K562 (cell line): Measurements from ENCODE around the gene NCOA1. TPM values are rescaled to one million over a fixed set of nuclear protein-coding genes. Genes with fewer than 3 reads are reported as not detected.
A peak's percentile ranks its signal among the peaks of the same experiment; 100 is the strongest.

Experiments used
- BRD4 ChIP-seq: fragments of 200-600 bp; sonication (generic); IDR thresholded peaks from 2 replicates; pipeline ENCODE4 v1.6.1; 2017; ENCODE audit warnings: inconsistent platforms
- CREB3L1 ChIP-seq: fragments of 450-650 bp; IDR thresholded peaks from 2 replicates; pipeline ENCODE4 v1.6.1; 2014; ENCODE audit warnings: low read depth, mild to moderate bottlenecking, moderate library complexity, borderline replicate concordance
- CREM ChIP-seq: IDR thresholded peaks from 2 replicates; pipeline ENCODE4 v1.6.1; 2014; ENCODE audit warnings: antibody characterized with exemption, low read depth
- DACH1 ChIP-seq: fragments of 450-650 bp; IDR thresholded peaks from 2 replicates; pipeline ENCODE4 v1.6.1; 2018; ENCODE audit not compliant: partially characterized antibody
- ESRRA ChIP-seq: fragments of 450-650 bp; IDR thresholded peaks from 2 replicates; pipeline ENCODE4 v1.6.1; 2014; ENCODE audit warnings: low read depth, mild to moderate bottlenecking, moderate library complexity, borderline replicate concordance
- ETV1 ChIP-seq: fragments of 450-650 bp; conservative IDR thresholded peaks from 2 replicates; pipeline ENCODE4 v1.6.1; 2016; ENCODE audit warnings: missing genetic modification characterization, control low read depth, low read depth, missing compliant biosample characterization
- FOXK2 ChIP-seq, 2 experiments: fragments of 450-650 bp; IDR thresholded peaks in 1 of 2; conservative IDR thresholded peaks in 1 of 2; 2 replicates each; pipeline ENCODE4 v1.6.1; 2016; ENCODE audit warnings: low read depth in 2 of 2, mild to moderate bottlenecking in 1 of 2
- FOXM1 ChIP-seq, 2 experiments: fragments of 450-650 bp in 1 of 2; sonication (generic) in 1 of 2; formaldehyde crosslinking in 1 of 2; IDR thresholded peaks; 2 replicates each; pipeline versions ENCODE4 v1.6.1 to v1.9.0; 2017 to 2022; ENCODE audit warnings: low read depth in 2 of 2, mild to moderate bottlenecking in 2 of 2, missing genetic modification reagents in 1 of 2, moderate library complexity in 1 of 2
- NCOA2 ChIP-seq, 2 experiments: fragments of 450-650 bp; IDR thresholded peaks; 2 replicates each; pipeline ENCODE4 v1.6.1; 2018; ENCODE audit warnings: mild to moderate bottlenecking in 2 of 2, moderate library complexity in 1 of 2; ENCODE audit not compliant: partially characterized antibody in 2 of 2
- NFE2 ChIP-seq: IDR thresholded peaks from 2 replicates; pipeline ENCODE4 v1.6.1; 2014; ENCODE audit warnings: antibody characterized with exemption, low read depth
- ZKSCAN1 ChIP-seq: fragments of 150-350 bp; IDR thresholded peaks from 2 replicates; pipeline ENCODE4 v1.6.1; 2016; ENCODE audit warnings: low read depth, low read length
- ZNF212 ChIP-seq: fragments of 450-650 bp; formaldehyde crosslinking; IDR thresholded peaks from 2 replicates; pipeline ENCODE4 v1.4.0; 2020; ENCODE audit warnings: mild to moderate bottlenecking
- ZNF584 ChIP-seq: fragments of 200-800 bp; sonication (Bioruptor generic); IDR thresholded peaks from 2 replicates; pipeline ENCODE4 v1.6.1; 2016; ENCODE audit warnings: low read depth, mild to moderate bottlenecking, missing genetic modification characterization, missing compliant biosample characterization
- ZNF785 ChIP-seq: fragments of 250-450 bp; sonication (Bioruptor Pico); IDR thresholded peaks from 2 replicates; pipeline ENCODE4 v1.4.0; 2020; ENCODE audit warnings: mild to moderate bottlenecking
- polyA plus RNA-seq, 8 experiments: library from polyadenylated mRNA; depleted of rRNA in 4 of 8; stranded (reverse) in 5 of 8; unstranded in 3 of 8; fragments of >200 nt; fragmentation: Nextera tagmentation in 2 of 8; fragmentation: Illumina TruSeq in 1 of 8; extraction: Ambion mirVana in 2 of 8; extraction: Trizol in 1 of 8; gene quantifications; 2 replicates each; pipeline versions ENCODE4 v1.2.1 to v1.2.3, GENCODE V29; 2011 to 2014; ENCODE audit warnings: inconsistent platforms in 1 of 8, missing spikeins in 1 of 8
- total RNA-seq, 7 experiments: library from RNA; depleted of rRNA in 6 of 7; stranded (reverse); fragments of >200 nt in 6 of 7; fragmentation: Illumina TruSeq in 2 of 7; extraction: Trizol in 2 of 7; gene quantifications; 2 replicates each; pipeline versions ENCODE4 v1.2.1 to v1.2.3, GENCODE V29; 2011 to 2021; ENCODE audit warnings: low replicate concordance in 1 of 7
- TF ChIP-seq, protein P1 (sequence below): fragments of 250-450 bp; sonication (Bioruptor Pico); IDR thresholded peaks from 2 replicates; pipeline ENCODE4 v1.5.0; 2022; ENCODE audit warnings: mild to moderate bottlenecking
- TF ChIP-seq, protein P2 (sequence below): fragments of 250-450 bp; sonication (Bioruptor Pico); IDR thresholded peaks from 2 replicates; pipeline ENCODE4 v1.5.0; 2020; ENCODE audit warnings: mild to moderate bottlenecking, borderline replicate concordance
- TF ChIP-seq, protein P3 (sequence below): sonication (generic); formaldehyde crosslinking; IDR thresholded peaks from 2 replicates; pipeline ENCODE4 v1.8.0; 2022; ENCODE audit warnings: missing genetic modification reagents, mild to moderate bottlenecking, moderate library complexity, borderline replicate concordance
- TF ChIP-seq, protein P4 (sequence below), 2 experiments: fragments of 450-650 bp in 1 of 2; sonication (generic) in 1 of 2; formaldehyde crosslinking in 1 of 2; IDR thresholded peaks in 1 of 2; conservative IDR thresholded peaks in 1 of 2; 2 replicates each; pipeline versions ENCODE4 v1.6.1 to v1.8.1; 2016 to 2023; ENCODE audit warnings: mild to moderate bottlenecking in 2 of 2, moderate library complexity in 2 of 2, inconsistent platforms in 1 of 2, missing genetic modification reagents in 1 of 2

Gene NCOA1
- total and polyA plus RNA-seq, 9 of the 15 experiments (the other 6 are each of a cell fraction or from before 2014, with no cell fraction given): 4.9 to 25.7 (median 17.0) TPM

DNA sequence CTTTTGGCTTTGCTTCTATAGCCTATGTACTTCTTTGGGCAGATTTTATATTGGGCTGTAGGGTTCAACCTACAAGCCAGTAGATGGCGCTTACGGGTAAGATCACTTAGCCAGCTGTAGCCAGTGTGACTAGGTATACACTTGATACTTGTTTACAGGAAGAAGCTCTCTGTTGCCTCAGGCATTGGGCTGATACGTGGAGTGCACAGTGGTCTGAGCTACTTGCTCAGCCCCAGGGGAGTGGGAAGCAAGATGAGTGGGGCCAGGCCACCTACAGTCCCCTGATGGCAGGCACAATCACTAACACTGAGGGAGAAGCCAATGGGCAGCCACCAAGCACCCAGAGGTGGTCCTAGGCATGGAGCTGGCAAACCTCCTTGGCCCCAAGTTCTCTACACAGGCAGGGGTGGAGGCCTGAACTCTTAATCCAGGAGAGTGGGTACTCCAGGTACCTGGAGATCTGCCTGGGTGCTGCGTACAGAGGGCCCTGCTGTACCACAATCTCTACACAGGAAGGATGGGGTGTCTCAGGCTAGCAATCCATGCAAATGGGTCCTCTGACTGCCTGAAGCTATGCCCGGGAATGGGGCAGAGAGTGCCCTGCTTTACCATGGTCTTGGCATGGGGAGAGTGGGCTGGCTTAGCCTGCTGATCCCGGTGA, 122.2 kb downstream of the NCOA1 start (continued):
- TF ChIP-seq, protein P1, sequence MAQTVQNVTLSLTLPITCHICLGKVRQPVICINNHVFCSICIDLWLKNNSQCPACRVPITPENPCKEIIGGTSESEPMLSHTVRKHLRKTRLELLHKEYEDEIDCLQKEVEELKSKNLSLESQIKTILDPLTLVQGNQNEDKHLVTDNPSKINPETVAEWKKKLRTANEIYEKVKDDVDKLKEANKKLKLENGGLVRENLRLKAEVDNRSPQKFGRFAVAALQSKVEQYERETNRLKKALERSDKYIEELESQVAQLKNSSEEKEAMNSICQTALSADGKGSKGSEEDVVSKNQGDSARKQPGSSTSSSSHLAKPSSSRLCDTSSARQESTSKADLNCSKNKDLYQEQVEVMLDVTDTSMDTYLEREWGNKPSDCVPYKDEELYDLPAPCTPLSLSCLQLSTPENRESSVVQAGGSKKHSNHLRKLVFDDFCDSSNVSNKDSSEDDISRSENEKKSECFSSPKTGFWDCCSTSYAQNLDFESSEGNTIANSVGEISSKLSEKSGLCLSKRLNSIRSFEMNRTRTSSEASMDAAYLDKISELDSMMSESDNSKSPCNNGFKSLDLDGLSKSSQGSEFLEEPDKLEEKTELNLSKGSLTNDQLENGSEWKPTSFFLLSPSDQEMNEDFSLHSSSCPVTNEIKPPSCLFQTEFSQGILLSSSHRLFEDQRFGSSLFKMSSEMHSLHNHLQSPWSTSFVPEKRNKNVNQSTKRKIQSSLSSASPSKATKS (CRISPR knock-in tag): no peak
- no peak for TF ChIP-seq CREM
- no peak for TF ChIP-seq ZNF584
- no peak for TF ChIP-seq ZNF212
- TF ChIP-seq DACH1: no peak
- no peak for TF ChIP-seq NCOA2 (IDR thresholded peaks at IDR 0.05; ENCODE audit: partially characterized antibody in 2 of 2)
- TF ChIP-seq ZKSCAN1: no peak
- TF ChIP-seq, protein P2, sequence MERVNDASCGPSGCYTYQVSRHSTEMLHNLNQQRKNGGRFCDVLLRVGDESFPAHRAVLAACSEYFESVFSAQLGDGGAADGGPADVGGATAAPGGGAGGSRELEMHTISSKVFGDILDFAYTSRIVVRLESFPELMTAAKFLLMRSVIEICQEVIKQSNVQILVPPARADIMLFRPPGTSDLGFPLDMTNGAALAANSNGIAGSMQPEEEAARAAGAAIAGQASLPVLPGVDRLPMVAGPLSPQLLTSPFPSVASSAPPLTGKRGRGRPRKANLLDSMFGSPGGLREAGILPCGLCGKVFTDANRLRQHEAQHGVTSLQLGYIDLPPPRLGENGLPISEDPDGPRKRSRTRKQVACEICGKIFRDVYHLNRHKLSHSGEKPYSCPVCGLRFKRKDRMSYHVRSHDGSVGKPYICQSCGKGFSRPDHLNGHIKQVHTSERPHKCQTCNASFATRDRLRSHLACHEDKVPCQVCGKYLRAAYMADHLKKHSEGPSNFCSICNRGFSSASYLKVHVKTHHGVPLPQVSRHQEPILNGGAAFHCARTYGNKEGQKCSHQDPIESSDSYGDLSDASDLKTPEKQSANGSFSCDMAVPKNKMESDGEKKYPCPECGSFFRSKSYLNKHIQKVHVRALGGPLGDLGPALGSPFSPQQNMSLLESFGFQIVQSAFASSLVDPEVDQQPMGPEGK (CRISPR knock-in tag): no peak
- peak; percentile 61 for TF ChIP-seq ETV1 (tag)
- no peak for TF ChIP-seq FOXM1 (IDR thresholded peaks at IDR 0.05; ENCODE audit: low read depth)
- TF ChIP-seq FOXM1 (CRISPR knock-in tag; IDR thresholded peaks at IDR 0.05; ENCODE audit: low read depth): no peak
- TF ChIP-seq, protein P3, sequence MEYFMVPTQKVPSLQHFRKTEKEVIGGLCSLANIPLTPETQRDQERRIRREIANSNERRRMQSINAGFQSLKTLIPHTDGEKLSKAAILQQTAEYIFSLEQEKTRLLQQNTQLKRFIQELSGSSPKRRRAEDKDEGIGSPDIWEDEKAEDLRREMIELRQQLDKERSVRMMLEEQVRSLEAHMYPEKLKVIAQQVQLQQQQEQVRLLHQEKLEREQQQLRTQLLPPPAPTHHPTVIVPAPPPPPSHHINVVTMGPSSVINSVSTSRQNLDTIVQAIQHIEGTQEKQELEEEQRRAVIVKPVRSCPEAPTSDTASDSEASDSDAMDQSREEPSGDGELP (CRISPR knock-in tag): peak; percentile 57; the same call in 1 of the 2 replicates
- no peak for TF ChIP-seq BRD4
- peak; percentile 87 to 91 for TF ChIP-seq FOXK2 (conservative IDR thresholded peaks at IDR 0.05 in 1 of 2, IDR thresholded peaks at IDR 0.05 in 1 of 2; ENCODE audit: low read depth in 2 of 2)
- no peak for TF ChIP-seq NFE2
- TF ChIP-seq, protein P4, sequence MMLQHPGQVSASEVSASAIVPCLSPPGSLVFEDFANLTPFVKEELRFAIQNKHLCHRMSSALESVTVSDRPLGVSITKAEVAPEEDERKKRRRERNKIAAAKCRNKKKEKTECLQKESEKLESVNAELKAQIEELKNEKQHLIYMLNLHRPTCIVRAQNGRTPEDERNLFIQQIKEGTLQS (IDR thresholded peaks at IDR 0.05): no peak
- TF ChIP-seq, protein P4 (CRISPR knock-in tag; conservative IDR thresholded peaks at IDR 0.05): no peak
- TF ChIP-seq ESRRA: no peak
- TF ChIP-seq CREB3L1: no peak
- no peak for TF ChIP-seq ZNF785 (CRISPR knock-in tag)
